HG03571 (cell line): Measurements from ENCODE around the gene FAM234B.
"Not testable (repeated sequence)": the region's sequence is repeated elsewhere in the genome, so short reads cannot be mapped to it uniquely, and the experiment has no call there.

Experiments used
- ATAC-seq: cut with Tn5 transposase; IDR thresholded peaks from one replicate; pipeline ENCODE4 v1.9.1; 2021; ENCODE audit not compliant: unreplicated experiment

The FAM234B gene

DNA sequence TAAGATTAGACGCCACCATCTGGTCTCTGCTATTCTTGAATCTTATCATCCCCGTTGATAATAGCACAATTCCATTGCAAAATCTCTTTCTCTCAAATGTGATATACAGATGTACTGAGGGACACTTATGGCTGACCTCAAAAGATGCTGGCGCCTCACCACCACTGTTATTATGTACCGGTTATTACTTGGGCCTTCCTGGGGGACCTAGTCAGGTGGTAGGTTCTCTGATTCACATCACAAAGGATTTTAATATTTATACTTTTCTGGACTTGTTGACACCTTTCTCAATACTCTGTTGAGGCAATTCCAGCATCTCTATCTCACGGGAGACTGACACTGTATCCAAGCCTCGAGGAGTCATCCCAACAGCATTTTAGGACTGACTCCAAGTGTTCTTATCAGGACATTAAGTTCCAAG is 21.3 kb upstream of the FAM234B start:
- ATAC-seq: no peak

DNA sequence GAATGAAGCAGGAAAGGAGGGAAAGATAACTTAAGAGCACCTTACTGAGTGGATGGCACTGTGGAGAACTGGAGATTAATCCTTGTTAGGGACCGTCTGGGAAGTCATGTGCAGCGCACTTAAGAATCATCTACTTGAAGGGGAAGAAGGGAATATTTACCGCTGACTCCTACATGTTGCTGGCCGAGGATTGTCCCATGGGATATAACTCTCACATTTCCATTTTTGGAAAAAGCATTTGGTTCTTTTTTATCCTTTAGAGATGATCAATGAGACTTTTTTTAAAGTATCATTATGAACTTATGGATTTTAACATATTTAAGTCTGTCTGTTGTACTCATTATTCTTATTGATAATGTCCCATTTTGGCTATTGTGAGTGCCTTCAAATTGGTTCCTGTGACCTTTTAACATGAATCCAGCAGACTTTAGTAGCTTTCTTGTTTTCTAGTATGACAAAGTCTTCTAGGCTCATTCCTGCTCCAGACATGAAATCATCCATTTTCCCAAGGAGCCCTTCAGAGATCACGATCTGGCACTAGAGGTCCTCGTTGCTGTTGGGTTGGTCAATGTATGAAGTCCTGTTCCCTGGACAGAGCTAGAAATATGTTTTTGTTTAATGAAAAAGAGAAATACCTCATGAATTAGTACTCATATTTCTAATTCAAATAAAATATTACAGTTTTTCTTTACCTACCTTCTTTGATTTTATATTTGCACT is 20.2 kb upstream of the FAM234B start:
- ATAC-seq: no peak

DNA sequence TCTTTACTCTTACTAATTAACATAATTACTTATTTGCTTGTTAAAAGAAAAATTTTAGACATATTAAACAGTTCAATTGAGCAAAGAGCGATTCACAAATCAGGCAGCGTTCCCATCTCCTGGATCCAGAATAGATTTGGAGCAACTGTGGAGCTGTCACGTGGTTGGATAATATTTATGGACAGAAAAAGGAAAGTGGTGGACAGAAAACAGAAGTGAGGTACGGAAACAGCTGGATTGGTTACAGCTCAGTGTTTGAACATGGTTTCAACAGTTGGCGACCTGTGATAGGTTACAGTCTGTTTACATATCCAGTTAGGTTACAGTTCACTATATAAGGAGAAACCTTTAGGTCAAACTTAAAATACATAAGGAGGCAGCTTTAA is 19.7 kb upstream of the FAM234B start:
- ATAC-seq: no peak

DNA sequence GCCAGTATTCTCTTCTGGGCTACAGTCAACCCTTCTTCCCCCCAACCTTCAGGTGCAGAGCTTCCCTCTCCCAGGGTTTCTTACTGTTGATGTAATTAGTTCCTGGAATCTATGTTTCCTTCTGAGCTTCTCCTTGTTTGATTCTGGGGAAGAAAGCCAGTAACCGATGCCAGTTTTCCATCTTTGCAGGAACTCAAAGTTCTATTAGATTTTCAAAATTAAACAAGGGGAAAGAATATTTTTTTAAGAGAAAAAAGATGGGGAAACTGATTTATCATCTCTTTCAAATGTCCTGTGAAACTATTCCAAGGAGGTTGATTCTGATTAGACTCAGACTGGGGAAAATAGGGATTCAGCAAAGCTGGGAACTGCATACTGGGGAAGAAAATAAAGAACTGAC is 17.9 kb upstream of the FAM234B start:
- no peak for ATAC-seq

DNA sequence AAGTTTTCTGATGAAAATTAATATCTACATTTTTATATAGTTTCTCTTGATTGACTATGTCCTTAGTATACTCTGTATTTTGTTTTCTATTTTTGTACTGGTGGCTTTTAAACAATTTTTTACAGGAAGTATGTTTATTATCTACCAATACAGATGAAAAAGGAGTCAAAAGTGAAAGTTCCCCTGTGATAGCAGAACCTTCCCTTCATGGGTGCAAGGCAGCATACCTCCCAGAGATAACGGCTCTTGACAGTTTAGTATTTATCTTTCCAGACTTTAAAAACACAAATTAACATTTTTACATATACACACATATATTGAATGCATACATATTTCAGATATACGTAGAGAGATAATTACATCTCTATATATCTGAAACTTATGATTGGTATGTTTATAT is 17.1 kb upstream of the FAM234B start:
- ATAC-seq: no peak

DNA sequence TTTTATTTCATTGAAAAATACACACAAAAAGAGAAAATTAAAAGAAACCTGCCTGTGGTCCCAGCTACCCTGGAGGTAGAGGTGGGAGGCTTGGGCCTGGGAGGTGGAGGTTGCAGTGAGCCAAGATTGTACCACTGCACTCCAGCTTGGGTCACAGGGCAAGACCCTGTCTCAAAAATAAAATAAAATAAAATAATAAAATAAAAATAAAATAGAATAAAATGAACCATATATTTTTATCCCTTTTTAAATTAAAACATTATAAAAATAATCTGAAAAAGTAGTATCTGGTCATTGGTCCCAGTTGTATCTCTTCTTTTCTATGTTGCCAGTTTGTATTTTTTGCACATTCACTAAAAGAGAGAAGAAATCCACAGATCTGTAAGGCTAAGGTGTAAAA is 16.7 kb upstream of the FAM234B start:
- ATAC-seq: no peak

DNA sequence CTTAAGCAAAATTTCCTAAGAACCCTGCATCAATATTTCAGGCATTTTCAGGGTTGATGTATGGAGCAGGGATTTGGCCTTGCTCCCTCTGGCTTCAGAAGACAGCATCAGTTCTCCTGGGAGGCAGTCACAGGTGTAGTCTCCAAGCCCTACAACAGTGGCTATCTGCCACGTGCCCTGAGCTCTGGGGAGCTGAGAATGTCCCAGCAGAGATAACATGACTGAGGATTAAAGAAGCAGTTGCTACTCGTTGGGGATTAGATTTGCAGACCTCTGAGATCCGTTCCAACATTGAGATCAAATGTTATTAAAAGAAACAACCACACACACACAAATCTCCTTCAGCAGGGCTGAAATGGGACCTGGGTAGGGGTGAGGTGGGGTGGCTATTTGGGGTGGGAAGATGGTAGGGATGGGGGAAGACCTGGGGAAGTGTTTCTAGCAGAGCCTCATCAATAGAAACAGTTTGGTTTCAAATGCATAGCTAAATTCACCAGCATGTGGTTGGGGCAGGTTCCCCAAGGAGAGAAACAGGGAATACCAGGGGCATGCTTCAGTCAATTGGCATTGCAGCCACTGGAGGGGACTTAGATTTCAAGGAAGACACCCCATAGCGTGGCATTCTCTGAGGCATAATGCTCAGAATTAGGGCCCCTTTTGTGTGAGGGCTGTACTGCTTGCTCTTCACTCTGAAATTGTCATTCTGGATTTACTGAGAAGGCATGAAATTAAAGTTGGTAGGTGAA is 15.2 kb upstream of the FAM234B start:
- no peak for ATAC-seq

DNA sequence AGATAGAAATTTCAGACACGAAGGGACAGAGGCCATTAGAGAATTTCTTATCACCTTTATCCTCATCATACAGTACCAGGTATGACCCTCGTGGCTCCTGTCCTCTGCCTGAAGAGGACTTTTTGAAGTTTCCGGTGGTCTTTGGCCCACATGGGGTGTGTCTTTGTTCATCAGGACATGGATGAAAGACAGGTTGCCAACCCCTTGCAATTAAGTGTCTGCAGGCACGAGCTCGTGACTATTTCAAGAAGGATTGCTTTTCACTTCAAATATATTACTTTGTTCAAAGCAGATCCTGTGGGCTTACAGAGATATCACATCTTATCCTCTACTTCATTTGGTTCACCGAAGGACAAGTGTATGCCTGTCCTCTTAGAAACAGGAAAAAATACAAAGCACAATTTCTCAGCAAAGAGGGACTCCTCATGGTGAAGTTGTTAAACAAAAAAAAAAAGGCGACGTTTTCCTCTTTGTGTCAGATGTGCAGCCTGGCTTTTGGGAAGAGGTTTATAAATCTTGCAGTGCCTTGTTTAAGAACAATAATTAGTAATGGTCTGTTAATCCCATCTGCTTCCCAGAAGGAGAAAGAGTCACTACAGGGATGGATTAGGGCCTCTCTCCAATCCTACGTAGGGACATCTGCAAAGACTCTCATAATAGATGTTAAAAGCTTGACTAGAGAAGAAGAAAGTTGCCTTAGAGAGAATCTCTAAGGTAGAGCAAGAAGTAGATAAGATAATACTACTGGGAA is 13.5 kb upstream of the FAM234B start:
- no peak for ATAC-seq

DNA sequence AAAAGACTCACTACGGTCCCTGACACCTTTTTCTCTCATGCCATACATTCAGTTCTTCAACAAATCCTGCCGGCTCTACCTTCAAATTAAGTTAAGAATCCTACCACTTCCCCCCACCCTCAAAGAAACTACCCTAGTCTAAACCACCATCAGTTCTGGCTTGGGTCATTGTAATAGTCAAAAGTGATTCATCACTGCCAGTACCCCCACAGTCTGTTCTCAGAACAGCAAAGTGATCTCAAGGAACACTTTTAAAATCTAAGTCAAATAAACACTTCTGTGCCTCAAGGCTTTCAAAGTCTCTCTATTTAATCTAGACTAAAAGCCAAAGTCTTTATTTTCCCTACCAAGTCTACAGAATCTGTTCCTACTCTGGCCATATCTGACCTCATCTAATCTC is 12.0 kb upstream of the FAM234B start:
- no peak for ATAC-seq

DNA sequence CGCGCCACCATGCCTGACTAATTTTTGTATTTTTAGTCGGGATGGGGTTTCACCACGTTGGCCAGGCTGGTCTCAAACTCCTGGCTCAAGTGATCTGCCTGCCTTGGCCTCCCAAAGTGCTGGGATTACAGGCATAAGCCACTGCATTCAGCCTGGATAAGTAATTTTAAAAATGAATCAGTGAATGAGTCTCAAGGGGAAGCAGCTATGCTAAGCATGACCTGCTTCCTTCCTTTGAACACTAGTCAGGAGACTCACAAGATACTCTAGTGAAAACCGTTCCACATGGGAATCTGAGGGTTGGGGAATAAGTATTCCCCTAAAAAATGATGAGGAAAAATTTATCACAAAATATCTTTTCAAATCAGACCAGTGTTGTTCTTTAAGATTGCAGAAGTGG is 10.7 kb upstream of the FAM234B start:
- no peak for ATAC-seq

DNA sequence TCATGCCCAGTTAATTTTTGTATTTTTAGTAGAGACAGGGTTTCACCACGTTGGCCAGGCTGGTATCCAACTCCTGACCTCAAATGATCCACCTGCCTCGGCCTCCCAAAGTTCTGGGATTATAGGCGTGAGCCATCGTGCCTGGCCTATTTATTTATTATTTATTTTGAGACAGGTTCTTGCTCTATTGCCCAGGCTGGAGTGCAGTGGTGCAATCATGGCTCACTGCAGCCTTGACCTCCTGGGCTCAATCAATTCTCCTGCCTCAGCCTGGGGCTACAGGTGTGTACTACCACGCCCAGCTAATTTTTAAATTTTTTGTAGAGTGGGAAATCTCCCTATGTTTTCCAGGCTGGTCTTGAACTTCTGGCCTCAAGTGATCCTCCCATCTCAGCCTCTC is 8.8 kb upstream of the FAM234B start:
- ATAC-seq: not testable (repeated sequence)

DNA sequence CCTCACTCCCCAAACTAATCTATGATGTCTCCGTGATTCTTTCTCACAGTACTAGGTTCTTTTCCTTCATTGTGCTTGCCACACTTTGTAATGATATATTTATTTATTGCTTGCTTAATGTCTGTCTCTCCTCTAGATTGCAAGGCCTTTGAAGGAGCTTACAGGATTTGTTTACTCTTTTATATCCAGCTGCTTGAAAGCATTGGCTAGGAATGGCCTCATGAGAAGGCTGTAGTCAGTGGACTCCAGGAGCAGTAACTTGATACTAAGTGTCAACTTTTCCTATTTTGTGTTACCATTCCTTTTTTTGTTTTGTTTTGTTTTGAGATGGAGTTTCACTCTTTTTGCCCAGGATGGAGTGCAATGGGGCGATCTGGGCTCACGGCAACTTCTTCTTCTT is 7.3 kb upstream of the FAM234B start:
- ATAC-seq: no peak

DNA sequence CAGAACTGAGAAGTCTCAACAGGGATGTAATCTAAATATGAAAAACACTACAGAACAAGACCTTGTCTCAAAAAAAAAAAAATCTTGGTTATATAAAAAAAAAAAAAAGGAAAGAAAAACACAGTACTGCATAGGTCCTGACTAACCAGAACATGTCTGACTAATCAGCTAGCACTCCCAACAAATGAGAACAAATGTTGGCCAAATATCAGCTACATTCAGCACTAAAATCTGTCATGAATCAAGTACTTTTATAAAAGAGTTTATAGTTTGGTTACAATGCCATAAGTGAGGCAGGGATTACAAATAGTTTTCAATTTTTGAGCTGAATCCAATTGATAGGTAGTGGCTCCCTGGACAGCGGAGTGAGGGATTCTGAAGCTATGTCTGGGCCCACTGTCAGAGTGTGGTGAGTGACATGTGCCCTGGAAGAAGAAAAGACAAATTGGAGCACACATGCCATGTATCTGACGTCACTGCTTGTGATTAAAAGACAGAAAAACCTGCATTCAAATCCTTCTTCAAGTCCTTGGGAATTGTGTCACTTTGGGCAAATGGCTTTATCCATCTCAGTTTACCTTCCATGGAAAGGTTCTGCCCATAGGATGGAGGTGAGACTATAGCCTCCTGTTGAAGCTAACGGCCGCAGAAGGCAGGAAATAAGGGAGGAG is 5.6 kb upstream of the FAM234B start:
- no peak for ATAC-seq

DNA sequence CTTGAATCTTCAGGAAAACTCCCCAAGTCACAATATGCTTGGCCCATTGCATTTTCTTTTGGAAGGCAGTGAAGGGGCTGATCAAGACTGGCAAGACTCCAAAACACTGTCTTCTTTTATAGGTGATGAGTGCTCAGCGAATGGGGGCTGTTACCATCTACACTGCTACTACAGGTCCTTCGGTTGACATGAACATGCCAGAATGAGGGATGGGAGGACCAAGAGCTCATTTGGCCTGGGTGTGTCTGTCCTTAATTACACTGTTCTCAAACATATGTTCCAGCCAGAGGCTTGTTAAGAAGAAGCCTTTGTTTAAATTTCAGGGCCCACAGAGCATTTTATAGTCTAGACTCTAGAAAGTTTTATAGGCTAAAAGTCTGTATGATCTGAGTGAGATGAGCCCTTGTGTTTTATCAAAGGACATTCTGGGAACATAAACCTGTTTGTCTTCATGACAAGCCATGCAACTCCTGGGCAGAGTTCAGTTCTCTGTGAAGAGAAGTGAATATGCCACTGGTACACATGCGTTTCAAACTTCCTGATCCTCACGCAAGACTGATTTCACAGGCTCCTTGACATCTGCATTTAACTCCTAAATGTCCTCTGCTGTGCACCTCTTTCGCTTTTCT is 4.7 kb upstream of the FAM234B start:
- ATAC-seq: no peak

DNA sequence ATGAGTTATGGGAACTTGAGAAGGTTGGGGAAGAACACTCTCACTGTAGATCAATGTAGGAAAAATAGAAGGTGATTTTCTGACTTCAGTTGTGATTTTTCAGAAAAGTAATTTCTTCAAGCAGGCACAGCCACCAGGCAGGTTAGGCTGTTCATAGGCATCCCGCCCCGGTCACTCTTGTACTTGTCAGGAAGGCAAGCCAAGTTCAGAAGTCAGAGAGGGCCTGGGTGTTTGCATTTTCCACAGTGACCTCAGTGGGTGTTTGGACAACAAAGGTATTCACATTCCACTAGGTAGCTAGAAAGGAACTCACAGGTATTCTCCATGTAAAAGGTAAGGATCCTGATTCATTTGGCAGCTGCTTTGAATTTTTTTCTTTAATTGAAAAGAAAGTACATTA is 3.0 kb upstream of the FAM234B start:
- ATAC-seq: no peak

DNA sequence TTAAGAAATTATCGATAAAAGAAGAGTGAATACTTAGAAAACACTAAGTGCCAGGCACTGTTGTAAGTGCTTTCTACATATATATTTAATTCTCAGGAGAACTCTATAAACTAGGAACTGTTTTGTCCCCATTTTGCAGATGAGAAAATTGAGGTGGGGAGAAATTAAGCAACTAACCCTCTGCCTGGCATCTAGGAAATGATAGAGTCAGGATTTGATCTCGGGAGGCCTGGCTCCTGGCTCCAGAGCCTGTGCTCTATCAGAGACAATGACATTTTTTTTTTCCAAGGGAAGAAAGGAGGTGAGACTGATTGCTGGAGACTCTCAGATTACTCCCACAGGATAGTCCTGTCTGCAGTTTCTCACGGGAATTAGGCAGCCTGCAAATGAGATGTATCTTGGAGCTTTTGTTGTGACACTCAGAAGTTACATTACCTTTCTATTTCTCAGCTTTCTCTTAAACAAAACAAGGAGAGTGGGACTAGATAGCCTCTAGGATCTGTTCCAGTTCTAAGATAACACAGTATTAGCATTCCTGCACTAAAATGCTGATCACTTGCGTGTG is 1.4 kb upstream of the FAM234B start:
- ATAC-seq: no peak

DNA sequence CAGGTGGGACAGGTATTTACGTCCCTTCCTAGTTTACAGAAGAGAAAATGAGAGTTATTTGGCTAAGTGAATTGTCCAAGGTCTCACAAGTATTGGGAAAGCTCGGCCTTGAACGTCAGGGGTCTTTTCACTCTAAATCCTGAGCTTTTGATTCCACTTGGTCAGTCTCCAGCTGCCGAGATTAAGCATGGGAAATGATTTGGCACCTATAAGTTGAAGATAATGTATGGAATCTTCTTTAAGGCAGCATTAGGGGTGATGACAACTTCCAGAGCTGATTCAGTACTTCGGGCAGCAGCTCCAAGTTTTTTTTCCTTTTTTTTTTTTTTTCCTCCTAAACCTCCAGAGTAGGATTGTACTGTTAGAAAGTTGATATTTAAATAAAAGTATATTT is 722 bp downstream of the FAM234B start:
- no peak for ATAC-seq

DNA sequence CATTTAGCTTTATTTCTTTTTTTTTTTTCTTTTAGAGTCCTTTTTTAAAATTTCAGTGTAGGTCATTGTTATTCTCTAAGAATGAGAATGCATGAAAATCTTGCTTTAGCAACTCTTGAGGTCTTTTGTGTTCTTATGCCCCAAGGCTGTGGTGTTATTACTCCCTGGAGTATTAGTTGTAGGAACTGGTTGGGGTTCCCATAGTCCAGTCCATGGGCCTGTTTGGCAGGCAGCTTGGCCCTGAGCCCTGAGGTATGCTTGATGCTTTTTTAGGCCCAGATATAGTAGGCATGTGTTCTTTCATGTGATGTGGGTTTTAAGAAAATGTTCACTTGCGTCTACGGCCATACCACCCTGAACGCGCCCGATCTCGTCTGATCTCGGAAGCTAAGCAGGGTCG is 1.6 kb downstream of the FAM234B start:
- no peak for ATAC-seq

DNA sequence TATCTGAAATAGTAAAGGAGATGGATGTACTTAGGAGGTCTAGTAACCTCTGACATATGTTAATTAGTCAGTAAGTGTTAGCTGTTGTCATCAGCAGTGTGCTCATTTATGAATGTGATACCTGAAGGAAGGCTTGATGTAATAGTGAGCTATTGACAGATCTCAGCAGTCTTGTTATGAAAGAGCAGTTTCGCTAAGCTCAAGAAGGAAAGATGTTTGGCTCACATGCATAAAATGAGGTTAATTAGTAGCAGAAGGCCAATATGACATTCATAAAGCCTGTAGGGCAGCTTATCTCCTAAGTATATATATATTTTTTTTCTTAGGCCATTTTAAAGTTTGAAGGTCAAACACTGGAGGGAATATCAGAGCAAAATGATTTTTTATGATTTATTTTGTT is 2.8 kb downstream of the FAM234B start:
- ATAC-seq: peak; percentile 49

DNA sequence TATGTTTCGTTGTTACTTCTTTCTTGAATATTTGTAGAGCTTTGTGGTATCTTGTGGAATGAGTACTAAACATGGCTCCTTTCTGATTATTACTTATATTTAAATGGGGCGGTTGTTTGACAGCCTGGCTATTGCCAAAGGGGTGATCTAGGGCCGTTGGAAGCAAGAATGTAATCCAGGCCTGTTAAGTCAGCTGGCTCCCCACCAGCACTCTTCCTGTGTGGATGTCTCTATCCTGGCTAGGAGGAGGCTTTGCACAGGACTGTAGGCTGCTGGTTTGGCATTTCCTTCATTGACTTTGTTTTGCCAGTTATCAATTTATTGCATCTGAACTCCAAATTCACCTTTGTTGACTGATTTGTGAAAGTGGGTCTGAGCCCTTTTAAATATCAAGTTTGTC is 5.6 kb downstream of the FAM234B start:
- no peak for ATAC-seq

DNA sequence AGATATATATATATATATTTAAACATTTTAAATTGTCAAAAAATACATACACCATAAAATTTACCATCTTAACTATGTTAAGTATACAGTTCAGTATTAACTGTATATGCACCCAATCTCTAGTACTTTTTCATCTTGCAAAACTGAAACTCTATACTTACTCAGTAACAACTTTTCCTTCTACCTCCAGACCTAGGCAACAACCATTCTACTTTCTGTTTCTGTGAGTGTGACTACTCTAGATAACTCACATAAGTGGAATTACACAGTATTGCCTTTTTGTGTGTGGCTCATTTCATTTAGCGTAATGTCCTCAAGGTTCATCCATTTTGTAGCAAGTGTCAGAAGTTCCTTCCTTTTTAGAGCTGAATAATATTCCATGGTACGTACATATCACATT is 8.2 kb downstream of the FAM234B start:
- ATAC-seq: no peak
